Measurements from ENCODE around the gene USP31. TPM values are rescaled to one million over a fixed set of nuclear protein-coding genes. Genes with fewer than 3 reads are reported as not detected.
"Not testable (repeated sequence)": the region's sequence is repeated elsewhere in the genome, so short reads cannot be mapped to it uniquely, and the experiment has no call there.

The USP31 gene
- polyA plus RNA-seq, 4 donors = 5.7 to 7.1 (median 6.4) TPM

GRCh38 chr16:23103603-23104002 is 45.6 kb downstream of the USP31 start:
- DNase-seq (ENCODE audit: low read depth in 4 of 4, low spot score in 3 of 4) = no peak

GRCh38 chr16:23101012-23101550 is 48.2 kb downstream of the USP31 start:
- DNase-seq (ENCODE audit: low read depth in 4 of 4, low spot score in 3 of 4) = no peak

- DNase-seq (ENCODE audit: low read depth in 4 of 4, low spot score in 3 of 4) = not testable (repeated sequence)
Measured at GRCh38 chr16:23096450-23096849, 52.8 kb downstream of the USP31 start.

- DNase-seq (ENCODE audit: low read depth in 4 of 4, low spot score in 3 of 4) = not testable (repeated sequence)
Measured at GRCh38 chr16:23094136-23094535, 55.1 kb downstream of the USP31 start.

- DNase-seq (ENCODE audit: low read depth in 4 of 4, low spot score in 3 of 4) = no peak
Measured at GRCh38 chr16:23092801-23093117, 56.5 kb downstream of the USP31 start.

- DNase-seq (ENCODE audit: low read depth in 4 of 4, low spot score in 3 of 4) = no peak
Measured at GRCh38 chr16:23092072-23092800, 57.0 kb downstream of the USP31 start.

GRCh38 chr16:23089111-23089510 is 60.1 kb downstream of the USP31 start:
- DNase-seq (ENCODE audit: low read depth in 4 of 4, low spot score in 3 of 4) = no peak

GRCh38 chr16:23088018-23088417 is 61.2 kb downstream of the USP31 start:
- DNase-seq (ENCODE audit: low read depth in 4 of 4, low spot score in 3 of 4) = no peak

- DNase-seq (ENCODE audit: low read depth in 4 of 4, low spot score in 3 of 4) = no peak
Measured at GRCh38 chr16:23085949-23086348, 63.3 kb downstream of the USP31 start.

GRCh38 chr16:23082161-23082788 is 67.0 kb downstream of the USP31 start:
- no peak for DNase-seq (ENCODE audit: low read depth in 4 of 4, low spot score in 3 of 4)

GRCh38 chr16:23081675-23082119 is 67.6 kb downstream of the USP31 start:
- DNase-seq (ENCODE audit: low read depth in 4 of 4, low spot score in 3 of 4) = no peak

- DNase-seq (ENCODE audit: low read depth in 4 of 4, low spot score in 3 of 4) = no peak
Measured at GRCh38 chr16:23080747-23081146, 68.5 kb downstream of the USP31 start.

- no peak for DNase-seq (ENCODE audit: low read depth in 4 of 4, low spot score in 3 of 4)
Measured at GRCh38 chr16:23080329-23080728, 68.9 kb downstream of the USP31 start.

- DNase-seq (ENCODE audit: low read depth in 4 of 4, low spot score in 3 of 4) = no peak
Measured at GRCh38 chr16:23079675-23080301, 69.5 kb downstream of the USP31 start.

- no peak for DNase-seq (ENCODE audit: low read depth in 4 of 4, low spot score in 3 of 4)
Measured at GRCh38 chr16:23074423-23074822, 74.8 kb downstream of the USP31 start.

- no peak for DNase-seq (ENCODE audit: low read depth in 4 of 4, low spot score in 3 of 4)
Measured at GRCh38 chr16:23072769-23073549, 76.3 kb downstream of the USP31 start.

GRCh38 chr16:23072084-23072599 is 77.1 kb downstream of the USP31 start:
- no peak for DNase-seq (ENCODE audit: low read depth in 4 of 4, low spot score in 3 of 4)

- no peak for DNase-seq (ENCODE audit: low read depth in 4 of 4, low spot score in 3 of 4)
Measured at GRCh38 chr16:23071196-23072083, 77.8 kb downstream of the USP31 start.

- no peak for DNase-seq (ENCODE audit: low read depth in 4 of 4, low spot score in 3 of 4)
Measured at GRCh38 chr16:23069844-23070243, 79.4 kb downstream of the USP31 start.

Data from right renal pelvis (tissue), 4 donors.